ENCODE data around the gene YBX2.

DNA sequence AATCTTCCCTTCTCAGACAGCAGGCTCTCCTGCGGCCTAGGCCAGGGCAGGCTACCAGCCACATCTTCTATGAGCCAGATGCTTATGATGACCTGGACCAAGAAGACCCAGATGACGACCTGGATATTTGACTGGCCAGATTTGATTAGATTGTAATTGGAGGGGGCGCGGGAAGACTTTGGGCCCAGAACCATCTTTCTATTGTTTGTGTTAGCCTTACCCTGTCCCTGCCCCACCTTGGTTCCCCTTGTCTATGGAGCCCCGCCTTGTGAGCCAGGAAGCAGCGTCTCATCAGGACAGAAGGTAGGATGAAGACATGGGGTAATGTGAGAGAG is 34.9 kb downstream of the YBX2 start:
- no peak for TF ChIP-seq CTCF (IDR thresholded peaks at IDR 0.05)
- peak in 2 of 3 donors; percentile 9 to 42 for TF ChIP-seq POLR2A (IDR thresholded peaks at IDR 0.05)

All from body of pancreas (tissue), 4 donors.